PC-9 (cell line): Measurements from ENCODE around the gene BRD9. TPM values are rescaled to one million over a fixed set of nuclear protein-coding genes. Genes with fewer than 3 reads are reported as not detected.

Source experiments
- BruUV-seq: library from RNA; stranded (reverse); fragments of 400-500 nt; replicated peaks from 2 replicates; lab custom pipeline; 2021; lab: Mats Ljungman, UMichigan
- CTCF ChIA-PET: fragments of 300-600 bp; sonication (Branson Sonifier 250); formaldehyde crosslinking; loops from one replicate; lab custom pipeline; 2022; ENCODE audit warnings: antibody characterized with exemption; lab: Charles Lee
- POLR2A ChIA-PET: fragments of 300-600 bp; sonication (Branson Sonifier 250); formaldehyde crosslinking; loops from one replicate; lab custom pipeline; 2022; ENCODE audit warnings: antibody characterized with exemption; ENCODE audit not compliant: unreplicated experiment; lab: Charles Lee
- DNase-seq, 2 experiments: peaks; one replicate each; pipeline versions ENCODE4 v3.0.0 to v3.0.0-alpha.2; 2015 to 2022; ENCODE audit warnings: mixed read lengths in 1 of 2
- H2AFZ ChIP-seq: fragments of 200-600 bp; sonication (generic); 2 replicates; pipeline ENCODE4 v1.8.1; 2017; ENCODE audit warnings: antibody characterized with exemption
- H3F3A ChIP-seq: fragments of 200-600 bp; sonication (generic); 2 replicates; pipeline ENCODE4 v1.8.1; 2017; ENCODE audit warnings: antibody characterized with exemption, mild to moderate bottlenecking, low read depth; ENCODE audit not compliant: insufficient read depth
- H3K27ac ChIP-seq: fragments of 200-600 bp; sonication (generic); 2 replicates; pipeline ENCODE4 v1.6.1; 2016; ENCODE audit warnings: mixed run types
- H3K27me3 ChIP-seq: fragments of 200-600 bp; sonication (generic); 2 replicates; pipeline ENCODE4 v1.6.1; 2016; ENCODE audit warnings: low read depth, mixed run types; ENCODE audit not compliant: insufficient read depth
- H3K36me3 ChIP-seq: fragments of 200-600 bp; sonication (generic); 2 replicates; pipeline ENCODE4 v1.6.1; 2016; ENCODE audit warnings: low read depth, mixed run types
- H3K4me1 ChIP-seq: fragments of 200-600 bp; sonication (generic); replicated peaks from 2 replicates; pipeline ENCODE4 v1.6.1; 2016; ENCODE audit warnings: mixed run types; ENCODE audit not compliant: insufficient read depth
- H3K4me2 ChIP-seq: fragments of 200-600 bp; sonication (generic); 2 replicates; pipeline ENCODE4 v1.6.1; 2017; ENCODE audit warnings: mixed run types
- H3K4me3 ChIP-seq: fragments of 200-600 bp; sonication (generic); 2 replicates; pipeline ENCODE4 v1.6.1; 2016; ENCODE audit warnings: mixed run types
- H3K79me2 ChIP-seq: fragments of 200-600 bp; sonication (generic); 2 replicates; pipeline ENCODE4 v1.6.1; 2017; ENCODE audit warnings: low read depth, mixed run types
- H3K9me2 ChIP-seq: fragments of 200-600 bp; sonication (generic); 2 replicates; pipeline ENCODE4 v1.8.1; 2017; ENCODE audit warnings: mild to moderate bottlenecking; ENCODE audit not compliant: insufficient read depth
- H3K9me3 ChIP-seq: fragments of 200-600 bp; sonication (generic); 2 replicates; pipeline ENCODE4 v1.8.1; 2016; ENCODE audit warnings: low read depth; ENCODE audit not compliant: insufficient read depth
- H4K20me1 ChIP-seq: fragments of 200-600 bp; sonication (generic); 2 replicates; pipeline ENCODE4 v1.8.1; 2017; ENCODE audit not compliant: insufficient read depth
- CTCF ChIP-seq: fragments of 200-600 bp; sonication (generic); conservative IDR thresholded peaks from 2 replicates; pipeline ENCODE4 v1.6.1; 2017; ENCODE audit warnings: mixed run types, antibody characterized with exemption, mild to moderate bottlenecking, moderate library complexity
- EZH2 ChIP-seq: fragments of 200-600 bp; sonication (generic); IDR thresholded peaks from 2 replicates; pipeline ENCODE4 v1.8.0; 2017; ENCODE audit warnings: antibody characterized with exemption, low read depth
- intact Hi-C: fragments of 100-400 bp; cut with micrococcal nuclease; formaldehyde crosslinking; loops from one replicate; pipeline ENCODE4 v1.10.0; 2022; ENCODE audit not compliant: unreplicated experiment
- total RNA-seq: library from RNA; stranded (reverse); gene quantifications from 2 replicates; pipeline ENCODE4 v1.2.3, GENCODE V29; 2021

BRD9 gene
- total RNA-seq, 1 experiment from 2014 or later = 102 TPM

GRCh38 chr5:937151-937924 lies 44.7 kb upstream of the BRD9 start:
- CTCF ChIA-PET = interaction anchor here (0.7 kb wide), 2 partner anchors 48 to 81 kb away, joined by 3 to 5 read pairs; no protein-coding TSS in a partner anchor
- Histone ChIP-seq H3K36me3 (no peaks in the 10 kb centered on the region), H3K4me1 (no peaks in the 10 kb centered on the region), H3K9me3 (no peaks in the 10 kb centered on the region), H3K4me3 (no peak overlapping the region), H4K20me1 (no peaks in the 10 kb centered on the region), H3K79me2 (no peaks in the 10 kb centered on the region), H3K27me3 (peaks cover 69% of the 10 kb centered on the region), H3K4me2 (no peak overlapping the region), H2AFZ (no peak overlapping the region), H3K9me2 (no peaks in the 10 kb centered on the region), H3K27ac (no peak overlapping the region), H3F3A (no peaks in the 10 kb centered on the region)
- POLR2A ChIA-PET = no interaction called here
- no TSS peak for BruUV-seq
- TF ChIP-seq EZH2 (no peak), CTCF (no peak)
- intact Hi-C loops = no loop called here
- DNase-seq = no peak

GRCh38 chr5:936149-937144 lies 43.8 kb upstream of the BRD9 start:
- Histone ChIP-seq H4K20me1 (no peaks in the 10 kb centered on the region), H3K79me2 (no peaks in the 10 kb centered on the region), H3K4me2 (no peak overlapping the region), H3K4me1 (no peaks in the 10 kb centered on the region), H3K9me3 (no peaks in the 10 kb centered on the region), H3K27me3 (peaks cover 67% of the 10 kb centered on the region), H3K4me3 (no peak overlapping the region), H2AFZ (no peak overlapping the region), H3K36me3 (no peaks in the 10 kb centered on the region), H3F3A (no peaks in the 10 kb centered on the region), H3K27ac (no peak overlapping the region), H3K9me2 (no peaks in the 10 kb centered on the region)
- ChIA-PET CTCF (no interaction called here), POLR2A (no interaction called here)
- intact Hi-C loops = no loop called here
- no peak for DNase-seq
- no TSS peak for BruUV-seq
- TF ChIP-seq CTCF = no peak
- no peak for TF ChIP-seq EZH2

GRCh38 chr5:935510-936084 lies 43.0 kb upstream of the BRD9 start:
- Histone ChIP-seq H3K27me3 (peaks cover 67% of the 10 kb centered on the region), H3K4me3 (no peak overlapping the region), H2AFZ (no peak overlapping the region), H3K9me3 (no peaks in the 10 kb centered on the region), H3K9me2 (no peaks in the 10 kb centered on the region), H3K79me2 (no peaks in the 10 kb centered on the region), H3F3A (no peaks in the 10 kb centered on the region), H3K4me2 (no peak overlapping the region), H3K36me3 (no peaks in the 10 kb centered on the region), H3K27ac (no peak overlapping the region), H4K20me1 (no peaks in the 10 kb centered on the region), H3K4me1 (0 out of 2 replicates have a peak, but pooled peaks cover 3% of the 10 kb centered on the region)
- no TSS peak for BruUV-seq
- intact Hi-C loops = no loop called here
- TF ChIP-seq EZH2 (no peak), CTCF (no peak)
- CTCF ChIA-PET = interaction anchor here (0.6 to 1.2 kb wide), 2 partner anchors 205 to 213 kb away, joined by 6 to 11 read pairs; no protein-coding TSS in a partner anchor
- DNase-seq = no peak
- POLR2A ChIA-PET = no interaction called here
